MM.1S (cell line): Measurements from ENCODE around the gene PTPRJ.

Source experiments
- DNase-seq: peaks from one replicate; pipeline ENCODE4 v3.0.0-alpha.2; 2015
- H2AFZ ChIP-seq: fragments of 300-600 bp; sonication (generic); 2 replicates; pipeline ENCODE4 v1.6.0; 2016; ENCODE audit warnings: antibody characterized with exemption, low read length
- H3F3A ChIP-seq: fragments of 300-600 bp; sonication (generic); 2 replicates; pipeline ENCODE4 v1.6.1; 2016; ENCODE audit warnings: mild to moderate bottlenecking, antibody characterized with exemption, low read length, moderate library complexity, mixed read lengths; ENCODE audit not compliant: insufficient read depth
- H3K27ac ChIP-seq: fragments of 300-600 bp; sonication (generic); 2 replicates; pipeline ENCODE4 v1.5.1; 2016; ENCODE audit warnings: mild to moderate bottlenecking, low read length
- H3K27me3 ChIP-seq: fragments of 300-600 bp; sonication (generic); replicated peaks from 2 replicates; pipeline ENCODE4 v1.6.0; 2016; ENCODE audit warnings: low read length; ENCODE audit not compliant: insufficient read depth
- H3K36me3 ChIP-seq: fragments of 300-600 bp; sonication (generic); replicated peaks from 2 replicates; pipeline ENCODE4 v1.6.1; 2016; ENCODE audit warnings: mild to moderate bottlenecking, low read length, mixed read lengths; ENCODE audit not compliant: insufficient read depth
- H3K4me1 ChIP-seq: fragments of 300-600 bp; sonication (generic); 2 replicates; pipeline ENCODE4 v1.6.1; 2016; ENCODE audit warnings: low read length, mixed read lengths
- H3K4me2 ChIP-seq: fragments of 300-600 bp; sonication (generic); 2 replicates; pipeline ENCODE4 v1.6.0; 2016; ENCODE audit warnings: low read depth, low read length
- H3K4me3 ChIP-seq: fragments of 300-600 bp; sonication (generic); 2 replicates; pipeline ENCODE4 v1.5.1; 2016; ENCODE audit warnings: low read length, mixed read lengths
- H3K79me2 ChIP-seq: fragments of 300-600 bp; sonication (generic); 2 replicates; pipeline ENCODE4 v1.6.1; 2016; ENCODE audit warnings: mixed run types, low read length, mixed read lengths
- H3K9ac ChIP-seq: fragments of 300-600 bp; sonication (generic); 2 replicates; pipeline ENCODE4 v1.6.1; 2016; ENCODE audit warnings: low read length, mixed read lengths
- H3K9me2 ChIP-seq: fragments of 300-600 bp; sonication (generic); replicated peaks from 2 replicates; pipeline ENCODE4 v1.6.1; 2016; ENCODE audit warnings: mild to moderate bottlenecking, low read length, mixed read lengths; ENCODE audit not compliant: insufficient read depth
- H3K9me3 ChIP-seq: fragments of 300-600 bp; sonication (generic); replicated peaks from 2 replicates; pipeline ENCODE4 v1.6.1; 2016; ENCODE audit warnings: mild to moderate bottlenecking, low read length, mixed read lengths; ENCODE audit not compliant: insufficient read depth
- H4K20me1 ChIP-seq: fragments of 300-600 bp; sonication (generic); 2 replicates; pipeline ENCODE4 v1.6.1; 2016; ENCODE audit warnings: mild to moderate bottlenecking, low read length, moderate library complexity, mixed read lengths; ENCODE audit not compliant: insufficient read depth
- EZH2 ChIP-seq: fragments of 300-600 bp; sonication (generic); optimal IDR thresholded peaks from 2 replicates; pipeline ENCODE3; 2017; ENCODE audit warnings: low read depth, mild to moderate bottlenecking, antibody characterized with exemption, low read length, mixed read lengths
- EZH2phosphoT487 ChIP-seq: fragments of 300-600 bp; sonication (generic); IDR thresholded peaks from 2 replicates; pipeline ENCODE4 v1.6.1; 2018; ENCODE audit warnings: antibody characterized with exemption, low read length
- TF ChIP-seq, protein P1 (sequence below): fragments of 300-600 bp; sonication (generic); IDR thresholded peaks from 2 replicates; pipeline ENCODE4 v1.5.1; 2016; ENCODE audit warnings: antibody characterized with exemption, low read length, mixed read lengths

PTPRJ gene

DNA sequence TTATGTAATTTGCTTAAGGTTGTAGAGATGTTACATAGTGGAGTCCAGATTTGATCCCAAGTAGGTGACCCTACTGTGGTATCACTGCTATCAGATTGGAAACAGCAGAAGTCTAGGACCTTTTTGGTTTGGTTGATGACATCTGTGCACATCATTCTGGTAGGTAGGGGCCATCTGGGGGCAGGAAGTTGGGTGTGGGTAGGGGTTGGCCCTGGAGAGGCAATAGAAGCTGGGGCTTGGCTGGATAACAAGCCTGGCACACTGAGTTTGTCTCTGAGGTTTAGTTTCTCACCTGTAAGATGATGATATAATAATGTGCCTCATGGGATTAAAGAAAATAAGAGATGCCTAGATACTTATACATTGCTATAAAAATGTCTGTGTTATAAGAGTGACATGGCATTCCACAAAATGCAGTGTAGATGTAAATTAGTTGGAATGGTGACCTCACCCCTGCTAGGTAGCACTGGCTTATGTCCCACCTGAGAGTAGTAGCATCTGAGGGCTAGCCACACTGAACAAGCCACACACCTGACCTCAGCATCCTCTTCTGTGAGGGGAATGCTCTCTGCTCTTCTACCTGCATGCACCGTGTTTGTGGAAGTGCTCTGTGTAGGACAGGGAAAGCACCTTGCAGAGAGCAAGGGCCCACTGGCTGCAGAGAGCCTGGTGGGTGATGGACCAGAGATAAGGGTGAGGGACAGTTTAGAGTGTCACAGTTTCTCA, 36.9 kb downstream of the PTPRJ start:
- no peaks in the 10 kb centered on the region for H3K27me3 ChIP-seq
- no peaks in the 10 kb centered on the region for H3K9me2 ChIP-seq
- H3F3A ChIP-seq: no peaks in the 10 kb centered on the region
- H3K4me1 ChIP-seq: no peaks in the 10 kb centered on the region; the same call in 1 of the 2 replicates
- H4K20me1 ChIP-seq: no peaks in the 10 kb centered on the region
- no peak overlapping the region for H3K4me2 ChIP-seq
- H3K27ac ChIP-seq: no peak overlapping the region
- DNase-seq: no peak
- TF ChIP-seq, protein P1, sequence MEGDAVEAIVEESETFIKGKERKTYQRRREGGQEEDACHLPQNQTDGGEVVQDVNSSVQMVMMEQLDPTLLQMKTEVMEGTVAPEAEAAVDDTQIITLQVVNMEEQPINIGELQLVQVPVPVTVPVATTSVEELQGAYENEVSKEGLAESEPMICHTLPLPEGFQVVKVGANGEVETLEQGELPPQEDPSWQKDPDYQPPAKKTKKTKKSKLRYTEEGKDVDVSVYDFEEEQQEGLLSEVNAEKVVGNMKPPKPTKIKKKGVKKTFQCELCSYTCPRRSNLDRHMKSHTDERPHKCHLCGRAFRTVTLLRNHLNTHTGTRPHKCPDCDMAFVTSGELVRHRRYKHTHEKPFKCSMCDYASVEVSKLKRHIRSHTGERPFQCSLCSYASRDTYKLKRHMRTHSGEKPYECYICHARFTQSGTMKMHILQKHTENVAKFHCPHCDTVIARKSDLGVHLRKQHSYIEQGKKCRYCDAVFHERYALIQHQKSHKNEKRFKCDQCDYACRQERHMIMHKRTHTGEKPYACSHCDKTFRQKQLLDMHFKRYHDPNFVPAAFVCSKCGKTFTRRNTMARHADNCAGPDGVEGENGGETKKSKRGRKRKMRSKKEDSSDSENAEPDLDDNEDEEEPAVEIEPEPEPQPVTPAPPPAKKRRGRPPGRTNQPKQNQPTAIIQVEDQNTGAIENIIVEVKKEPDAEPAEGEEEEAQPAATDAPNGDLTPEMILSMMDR: no peak
- TF ChIP-seq EZH2phosphoT487: no peak
- TF ChIP-seq EZH2: no peak
- no peaks in the 10 kb centered on the region for H3K9me3 ChIP-seq
- H3K4me3 ChIP-seq: no peak overlapping the region
- H3K79me2 ChIP-seq: no peaks in the 10 kb centered on the region
- no peak overlapping the region for H2AFZ ChIP-seq
- H3K36me3 ChIP-seq: no peaks in the 10 kb centered on the region
- no peak overlapping the region for H3K9ac ChIP-seq

DNA sequence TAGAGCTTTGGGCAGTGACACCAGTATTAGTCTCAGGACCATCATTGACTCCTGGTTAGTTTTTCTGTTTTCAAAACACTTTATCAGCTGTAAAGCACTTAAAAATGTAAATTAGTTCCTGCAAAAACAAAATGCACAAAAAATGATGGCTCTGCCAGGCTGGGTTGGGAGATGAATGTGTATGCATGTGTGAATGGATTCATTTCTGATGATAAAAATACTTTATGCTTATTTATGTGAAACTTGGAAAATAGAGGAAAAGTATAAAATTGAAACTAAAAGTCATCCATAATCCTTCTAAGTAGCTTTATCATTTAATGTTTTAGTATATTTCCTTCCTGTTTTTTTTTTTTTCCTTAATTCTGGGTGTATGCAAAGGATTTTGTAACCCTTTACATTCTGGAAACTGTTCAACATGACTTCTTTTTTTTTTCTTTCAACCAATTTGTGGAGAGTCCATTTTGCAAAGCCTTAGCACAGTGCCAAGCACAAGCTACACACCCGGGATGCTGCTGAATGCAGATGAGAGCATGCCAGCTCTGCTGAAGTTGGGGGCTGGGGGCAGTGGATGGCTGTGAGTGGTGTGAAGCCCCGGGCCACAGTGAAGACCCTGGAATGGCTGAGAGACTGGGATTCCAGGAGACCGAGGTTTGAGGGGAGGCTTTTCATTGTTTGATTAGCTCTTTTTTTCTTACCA, 37.6 kb downstream of the PTPRJ start:
- H3K9me3 ChIP-seq: no peaks in the 10 kb centered on the region
- H3K36me3 ChIP-seq: no peaks in the 10 kb centered on the region
- no peak overlapping the region for H3K4me3 ChIP-seq
- no peak overlapping the region for H3K27ac ChIP-seq
- no peak overlapping the region for H2AFZ ChIP-seq
- H3K4me1 ChIP-seq: no peaks in the 10 kb centered on the region; the same call in 1 of the 2 replicates
- H3K4me2 ChIP-seq: no peak overlapping the region
- no peak for DNase-seq
- H3F3A ChIP-seq: no peaks in the 10 kb centered on the region
- H3K79me2 ChIP-seq: no peaks in the 10 kb centered on the region
- TF ChIP-seq EZH2 (no peak), EZH2phosphoT487 (no peak)
- TF ChIP-seq, protein P1: no peak
- H4K20me1 ChIP-seq: no peaks in the 10 kb centered on the region
- no peaks in the 10 kb centered on the region for H3K27me3 ChIP-seq
- no peak overlapping the region for H3K9ac ChIP-seq
- no peaks in the 10 kb centered on the region for H3K9me2 ChIP-seq

DNA sequence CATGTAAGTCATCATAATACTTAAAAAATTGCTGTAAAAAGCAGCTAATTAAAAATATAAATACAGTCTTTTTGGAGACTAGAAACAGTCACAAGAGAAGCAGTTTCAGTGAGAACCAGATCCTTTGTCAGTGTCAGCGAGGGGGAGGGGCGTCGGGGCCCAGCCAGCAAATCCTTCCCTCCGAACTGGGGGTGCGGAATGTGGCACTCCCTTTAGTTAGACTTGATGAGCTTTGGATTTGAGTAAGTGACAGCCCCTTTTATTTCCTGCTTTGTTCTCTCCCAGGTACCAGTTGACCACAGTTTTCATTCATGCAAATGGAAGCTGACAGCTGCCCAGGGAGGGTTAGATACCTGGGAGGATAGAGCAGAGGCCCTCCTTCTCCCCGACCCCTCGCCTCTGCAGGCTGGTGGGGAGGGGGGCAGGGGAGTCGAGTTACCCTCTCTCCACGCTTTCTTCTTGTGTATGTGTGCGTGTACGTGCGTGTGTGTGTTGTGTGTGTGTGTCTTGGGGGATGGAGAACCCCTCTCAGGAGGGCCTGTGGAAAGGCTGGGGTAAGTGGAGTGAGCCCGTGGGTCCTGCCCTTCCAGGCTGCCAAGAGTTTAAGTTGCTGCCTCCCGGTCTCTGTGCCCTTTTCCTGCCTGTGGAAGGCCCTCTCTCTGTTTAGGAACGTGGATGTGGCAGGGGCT, 38.3 kb downstream of the PTPRJ start:
- H3K4me3 ChIP-seq: no peak overlapping the region

More for the DNA sequence above, 38.3 kb downstream of the PTPRJ start:
- Histone ChIP-seq H3K9ac (no peak overlapping the region), H3K27me3 (no peaks in the 10 kb centered on the region), H3K36me3 (no peaks in the 10 kb centered on the region), H3K9me2 (no peaks in the 10 kb centered on the region), H4K20me1 (no peaks in the 10 kb centered on the region), H3K9me3 (no peaks in the 10 kb centered on the region), H3K4me2 (no peak overlapping the region), H2AFZ (no peak overlapping the region), H3K27ac (no peak overlapping the region), H3K4me1 (no peaks in the 10 kb centered on the region; the same call in 1 of the 2 replicates), H3F3A (no peaks in the 10 kb centered on the region), H3K79me2 (no peaks in the 10 kb centered on the region)
- no peak for DNase-seq
- TF ChIP-seq EZH2phosphoT487 (no peak), EZH2 (no peak)
- TF ChIP-seq, protein P1: no peak
